ENCODE measurements around the gene DVL1.

Gene DVL1

DNA sequence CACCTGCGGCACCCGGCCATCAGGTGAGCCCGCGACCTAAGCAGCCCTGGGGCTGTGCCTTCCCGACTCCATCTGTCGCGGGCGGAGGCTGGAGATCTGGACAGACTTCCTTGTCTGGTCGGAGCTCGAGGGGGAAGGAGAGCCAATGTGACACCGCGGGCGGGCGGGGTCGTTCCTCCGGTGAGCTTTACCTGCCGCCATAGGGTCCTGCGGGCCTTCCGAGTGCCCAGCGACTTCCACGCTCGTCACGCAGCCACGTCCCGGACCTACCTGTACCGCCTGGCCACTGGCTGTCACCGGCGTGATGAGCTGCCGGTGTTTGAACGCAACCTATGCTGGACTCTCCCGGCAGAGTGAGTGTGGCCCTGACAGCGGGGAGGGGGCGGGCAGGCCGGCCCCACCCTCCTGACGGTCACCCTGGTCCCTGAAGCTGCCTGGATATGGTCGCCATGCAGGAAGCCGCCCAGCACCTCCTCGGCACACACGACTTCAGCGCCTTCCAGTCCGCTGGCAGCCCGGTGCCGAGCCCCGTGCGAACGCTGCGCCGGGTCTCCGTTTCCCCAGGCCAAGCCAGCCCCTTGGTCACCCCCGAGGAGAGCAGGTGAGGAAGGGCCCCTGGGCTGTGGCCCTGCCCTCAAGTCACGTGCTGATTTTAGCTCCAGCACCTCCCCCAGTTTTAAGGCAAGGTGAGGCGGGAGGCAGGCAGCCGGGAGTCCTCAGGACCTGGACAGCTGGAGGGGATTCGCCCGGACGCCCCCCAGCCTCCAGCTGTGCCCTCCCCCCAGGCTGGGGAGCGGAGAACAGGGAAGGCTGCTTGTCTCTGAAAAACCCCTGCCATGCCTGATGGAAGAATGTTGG, 39.7 kb downstream of the DVL1 start:
- peak; percentile 20 for DNase-seq

DNA sequence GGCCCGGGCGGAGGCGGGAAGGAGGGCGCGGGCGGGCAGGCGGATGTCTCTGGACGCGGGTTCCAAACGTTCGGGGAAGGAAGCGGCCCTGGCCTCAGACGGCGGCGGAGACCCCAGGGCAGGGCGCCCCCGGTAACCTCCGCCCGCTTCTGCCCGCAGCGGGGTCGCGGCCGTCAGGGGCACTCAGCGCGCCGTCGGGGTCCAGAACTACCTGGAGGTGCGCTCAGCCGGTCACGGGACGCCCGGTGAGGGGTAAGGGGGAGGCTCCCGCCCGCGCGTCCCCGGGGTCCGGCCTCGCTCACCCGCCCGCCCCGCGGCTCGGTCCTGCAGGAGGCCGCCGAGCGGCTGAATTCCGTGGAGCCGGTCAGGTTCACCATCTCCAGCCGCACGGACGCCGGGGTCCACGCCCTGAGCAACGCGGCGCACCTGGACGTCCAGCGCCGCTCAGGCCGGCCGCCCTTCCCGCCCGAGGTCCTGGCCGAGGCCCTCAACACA, 40.4 kb downstream of the DVL1 start:
- no peak for DNase-seq

DNA sequence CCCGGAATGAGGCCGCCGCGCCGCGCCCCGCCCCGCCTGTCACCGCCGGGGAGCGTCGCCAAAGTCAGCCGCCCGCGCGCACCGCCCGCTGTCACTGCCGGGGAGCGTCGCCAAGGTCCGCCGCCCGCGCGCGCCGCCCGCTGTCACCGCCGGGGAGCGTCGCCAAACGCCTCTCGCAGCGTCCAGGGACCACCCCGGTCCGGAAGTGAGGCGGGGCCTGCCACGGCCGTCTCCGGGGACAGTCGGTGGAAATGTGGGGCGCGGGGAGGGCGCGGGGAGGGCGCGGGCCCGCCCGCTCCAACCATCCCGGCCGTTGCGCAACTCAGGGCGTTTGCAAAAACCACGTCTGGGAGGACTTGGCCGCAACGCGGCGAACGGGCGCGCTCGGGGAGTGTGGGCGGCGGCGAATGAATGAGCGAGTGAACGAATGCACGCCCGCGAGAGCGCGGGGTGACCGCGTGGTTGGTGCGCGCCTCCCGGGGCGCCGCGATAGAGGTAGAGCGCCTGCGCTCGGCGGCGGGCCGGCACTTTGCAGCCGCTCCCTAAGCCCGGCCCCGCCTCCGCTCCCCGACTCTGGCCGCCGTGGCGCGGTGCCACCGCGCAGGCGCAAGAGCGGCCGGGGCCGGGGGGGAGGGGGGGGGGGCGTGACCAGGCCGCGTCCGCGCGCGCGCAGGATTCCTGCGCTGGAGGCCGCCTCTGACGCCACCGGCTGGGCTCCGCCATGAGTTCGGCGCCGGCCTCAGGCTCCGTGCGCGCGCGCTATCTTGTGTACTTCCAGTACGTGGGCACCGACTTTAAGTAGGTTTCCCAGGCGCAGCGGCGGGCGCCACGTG, 41.1 kb downstream of the DVL1 start, which contains the start of the genes ACAP3 and PUSL1:
Gene ACAP3 (minus strand): TSS at position 8 of the 833 bp plus-strand sequence. CDS start 115 bp downstream, outside the sequence.
Gene PUSL1 (plus strand): TSS at position 675 of the 833 bp plus-strand sequence. CDS start 47 bp downstream, at position 722.
- peak; percentile 83 for DNase-seq

DNA sequence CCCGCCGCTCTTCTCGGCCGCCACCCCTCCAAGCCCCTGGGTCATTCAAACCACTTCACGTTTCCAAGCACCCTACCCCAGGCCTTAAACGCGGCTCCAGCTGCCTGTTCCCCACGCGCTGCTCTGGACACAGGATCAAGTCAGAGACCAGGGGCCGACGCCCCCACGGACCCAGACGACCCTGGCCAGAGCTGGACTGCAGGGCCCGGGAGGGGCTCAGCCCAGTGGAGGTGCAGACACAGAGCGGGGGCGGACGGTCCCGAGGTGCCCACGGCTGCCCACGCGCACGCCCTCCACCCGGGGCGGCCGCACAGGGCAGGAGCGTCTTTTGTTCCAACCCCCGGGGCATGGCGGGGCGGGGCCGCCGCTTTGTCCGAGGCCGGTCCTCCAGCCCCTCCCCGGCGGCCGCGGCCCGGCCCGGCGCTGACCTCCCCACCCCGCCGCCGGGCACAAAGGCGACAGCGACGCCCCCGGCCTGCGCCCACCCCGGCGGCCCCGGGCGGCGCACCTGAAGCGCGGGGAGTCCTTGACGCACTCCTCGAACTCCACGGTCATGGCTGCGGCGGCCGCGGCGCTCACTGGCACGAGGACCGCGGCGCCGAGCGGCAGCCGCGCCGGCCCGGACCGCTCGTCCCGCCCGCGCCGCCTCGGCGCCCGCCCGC, 41.8 kb downstream of the DVL1 start:
- no peak for DNase-seq

- no peak for DNase-seq
These were observed 42.5 kb downstream of the DVL1 start for GRCh38 chr1:1306661-1307260.

GRCh38 chr1:1306070-1306660, 43.1 kb downstream of the DVL1 start:
- DNase-seq = no peak

DNA sequence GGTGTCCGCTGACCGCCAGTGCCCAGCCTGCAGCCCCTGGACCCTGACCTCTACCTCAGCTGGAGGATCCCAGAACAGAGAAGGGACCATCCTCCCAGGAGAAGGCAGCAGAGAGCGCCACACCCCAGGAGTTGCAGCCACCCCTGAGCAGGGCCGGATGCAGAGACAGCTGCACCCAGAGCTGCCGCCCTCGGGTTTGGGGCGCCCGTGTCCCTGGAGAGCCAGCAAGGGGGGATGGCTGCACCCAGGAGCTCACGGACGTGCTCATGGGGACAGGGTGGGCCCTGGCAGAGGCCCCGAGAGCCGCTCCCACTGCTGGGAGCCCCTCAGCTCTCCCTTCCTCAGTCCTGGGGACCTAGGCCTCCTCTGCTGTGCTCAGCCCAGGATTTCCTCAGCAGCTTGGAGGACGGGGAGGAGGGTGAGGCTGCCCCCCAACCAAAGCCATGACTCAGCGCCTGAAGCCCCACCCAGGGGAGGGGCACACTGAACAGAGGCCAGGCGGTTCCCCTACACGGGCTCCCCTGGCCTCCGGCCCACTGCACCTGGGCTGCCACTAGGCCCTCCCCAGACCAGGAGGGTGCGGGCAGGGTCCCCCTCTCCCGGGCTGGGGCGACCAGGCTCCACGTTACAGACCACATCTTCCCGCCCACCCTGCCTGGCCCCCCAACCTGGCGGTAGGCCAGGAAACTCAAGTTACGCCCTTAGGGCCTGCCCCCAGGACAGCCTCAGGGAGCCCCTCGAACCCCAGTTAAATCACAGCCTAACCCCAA, 43.7 kb downstream of the DVL1 start:
- no peak for DNase-seq

DNA sequence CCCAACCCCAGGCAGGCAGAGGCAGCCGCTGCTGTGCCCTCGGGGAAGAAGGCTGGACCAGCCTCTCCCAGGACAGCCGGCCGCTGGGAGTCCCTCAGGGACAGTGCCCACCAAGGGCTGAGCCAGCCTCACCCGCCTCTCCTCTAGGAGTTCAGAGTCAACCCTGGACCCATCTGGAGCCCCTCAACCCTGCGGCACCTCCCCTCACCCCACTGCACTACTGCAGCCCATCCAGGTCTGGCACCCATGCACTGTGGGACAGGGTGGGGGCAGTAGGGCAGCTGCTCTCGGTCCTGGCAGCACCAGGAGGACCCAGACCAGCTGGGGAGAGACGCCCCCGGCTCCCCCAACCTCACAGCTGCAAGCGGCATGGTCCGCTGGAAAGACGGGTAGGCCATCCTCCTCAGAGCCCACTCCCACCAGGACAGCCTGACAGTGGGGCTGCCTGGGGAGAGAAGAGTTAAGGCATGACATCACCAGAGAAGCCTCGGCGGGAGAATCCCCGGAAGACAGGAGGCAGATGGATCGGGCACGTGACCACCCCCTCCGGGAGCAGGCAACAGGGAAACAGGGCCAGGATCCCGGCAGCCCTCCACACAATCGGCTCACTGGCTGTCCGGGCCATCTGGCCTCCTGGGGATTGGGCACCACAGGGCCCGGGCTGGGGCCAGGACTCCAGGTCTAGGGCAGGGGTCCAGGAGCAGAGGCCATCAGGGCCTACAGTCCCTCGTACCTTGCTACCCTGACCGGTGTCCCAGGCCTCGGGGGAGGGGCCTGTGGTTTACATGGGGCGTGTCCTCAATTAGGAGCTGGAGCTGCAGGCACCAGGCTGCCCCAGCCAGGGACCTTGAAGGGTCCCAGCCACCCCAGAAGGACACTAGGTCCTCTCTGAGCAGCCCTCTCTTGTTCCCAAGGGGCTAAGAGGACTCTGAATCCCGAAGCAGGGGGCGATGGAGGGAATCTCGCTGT, 44.6 kb downstream of the DVL1 start:
- peak; percentile 24 for DNase-seq

DNA sequence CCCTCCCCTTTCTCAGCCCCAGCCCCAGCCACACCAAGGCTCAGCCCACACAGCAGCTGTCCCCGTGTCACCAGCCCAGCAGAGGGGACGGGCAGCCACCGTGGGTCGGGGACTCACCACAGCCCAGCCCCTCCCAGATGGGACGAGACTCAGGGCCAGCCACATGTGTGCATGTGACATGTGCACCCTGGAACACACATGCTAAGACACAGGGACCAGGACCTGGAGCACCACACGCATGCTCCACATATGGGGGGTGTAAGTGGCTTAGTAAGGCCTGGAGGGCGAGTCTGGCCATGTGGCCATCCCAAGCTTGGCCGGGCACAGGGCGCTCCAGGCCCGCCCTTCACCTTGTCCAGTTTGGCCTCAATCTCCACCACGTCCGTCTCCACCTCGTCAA, 45.5 kb downstream of the DVL1 start:
- DNase-seq = no peak

GRCh38 chr1:1302951-1303509, 46.2 kb downstream of the DVL1 start:
- no peak for DNase-seq

- DNase-seq = no peak
These were observed 47.2 kb downstream of the DVL1 start for GRCh38 chr1:1302006-1302430.

DNA sequence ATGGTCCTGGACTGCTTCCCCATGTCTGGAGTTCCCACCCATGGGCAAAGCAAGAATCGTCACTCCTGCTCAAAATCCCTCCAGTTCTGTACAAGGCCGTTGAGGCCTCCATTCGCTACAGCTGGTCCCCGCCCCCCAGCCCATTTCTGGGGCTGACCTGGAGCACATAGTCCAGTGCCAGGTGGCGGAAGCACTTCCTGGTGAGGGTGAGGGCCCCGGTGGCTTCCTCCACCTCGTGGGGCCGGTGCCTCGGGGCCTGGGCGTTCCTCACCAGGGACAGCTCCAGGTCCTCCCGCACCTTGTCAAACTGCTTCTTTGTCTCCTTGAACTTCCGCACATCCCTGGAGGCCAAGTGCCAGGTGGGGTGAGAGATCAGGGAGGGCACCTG, 48.9 kb downstream of the DVL1 start:
- no peak for DNase-seq

GRCh38 chr1:1299686-1300351, 49.4 kb downstream of the DVL1 start:
- DNase-seq = no peak

- no peak for DNase-seq
These were observed 50.1 kb downstream of the DVL1 start for GRCh38 chr1:1298861-1299685.

GRCh38 chr1:1297802-1298424, 51.3 kb downstream of the DVL1 start:
- DNase-seq = no peak

- DNase-seq = no peak
These were observed 52.9 kb downstream of the DVL1 start for GRCh38 chr1:1296070-1297061.
